BLaER1 (cell line): ENCODE data around the gene GOLM1.

Source experiments
- H3K27ac ChIP-seq: shearing (Covaris generic); formaldehyde crosslinking; 2 replicates; pipeline ENCODE4 v1.8.1; 2022
- H3K27me3 ChIP-seq: shearing (Covaris generic); formaldehyde crosslinking; 2 replicates; pipeline ENCODE4 v1.8.1; 2022
- H3K36me3 ChIP-seq: shearing (Covaris generic); formaldehyde crosslinking; 2 replicates; pipeline ENCODE4 v1.8.1; 2022
- H3K4me1 ChIP-seq: shearing (Covaris generic); formaldehyde crosslinking; 2 replicates; pipeline ENCODE4 v1.8.1; 2022
- H3K4me2 ChIP-seq: shearing (Covaris generic); formaldehyde crosslinking; 2 replicates; pipeline ENCODE4 v1.8.1; 2022
- H3K4me3 ChIP-seq: shearing (Covaris generic); formaldehyde crosslinking; 2 replicates; pipeline ENCODE4 v1.8.1; 2022
- H3K9ac ChIP-seq: shearing (Covaris generic); formaldehyde crosslinking; 2 replicates; pipeline ENCODE4 v1.8.1; 2022
- H3K9me3 ChIP-seq: shearing (Covaris generic); formaldehyde crosslinking; 2 replicates; pipeline ENCODE4 v1.8.1; 2022
- H4K20me1 ChIP-seq: shearing (Covaris generic); formaldehyde crosslinking; 2 replicates; pipeline ENCODE4 v1.8.1; 2022
- Cebpa-rat ChIP-seq: shearing (Covaris generic); IDR thresholded peaks from 2 replicates; pipeline ENCODE4 v1.8.1; 2022

The GOLM1 gene

DNA sequence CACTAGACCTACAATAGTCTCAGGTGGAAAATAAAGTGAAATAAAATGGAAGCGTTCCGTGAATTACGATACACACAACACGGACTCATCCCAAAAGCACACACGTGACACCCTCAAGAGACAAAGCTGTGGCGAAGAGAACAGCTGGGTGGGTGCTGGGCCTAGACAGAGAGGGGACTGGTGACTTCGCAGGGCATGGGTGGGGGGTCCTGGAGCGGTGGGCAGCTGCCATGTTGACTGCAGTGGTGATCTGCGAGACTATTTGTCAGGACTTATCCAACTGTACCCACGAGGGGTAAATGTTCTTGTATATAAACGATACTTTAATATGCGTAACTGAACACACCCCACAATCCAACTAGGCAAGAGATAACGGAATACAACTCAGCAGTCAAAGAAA is 52.0 kb downstream of the GOLM1 start:
- no peak overlapping the region for H3K4me2 ChIP-seq
- peaks cover 51% of the 10 kb centered on the region for H3K36me3 ChIP-seq
- no peak overlapping the region for H3K27ac ChIP-seq
- no peaks in the 10 kb centered on the region for H3K27me3 ChIP-seq
- no peak overlapping the region for H3K9ac ChIP-seq
- no peaks in the 10 kb centered on the region for H3K4me1 ChIP-seq
- no peaks in the 10 kb centered on the region for H3K9me3 ChIP-seq
- peaks cover 2% of the 10 kb centered on the region for H4K20me1 ChIP-seq
- TF ChIP-seq Cebpa-rat, result no peak
- H3K4me3 ChIP-seq, result no peak overlapping the region

DNA sequence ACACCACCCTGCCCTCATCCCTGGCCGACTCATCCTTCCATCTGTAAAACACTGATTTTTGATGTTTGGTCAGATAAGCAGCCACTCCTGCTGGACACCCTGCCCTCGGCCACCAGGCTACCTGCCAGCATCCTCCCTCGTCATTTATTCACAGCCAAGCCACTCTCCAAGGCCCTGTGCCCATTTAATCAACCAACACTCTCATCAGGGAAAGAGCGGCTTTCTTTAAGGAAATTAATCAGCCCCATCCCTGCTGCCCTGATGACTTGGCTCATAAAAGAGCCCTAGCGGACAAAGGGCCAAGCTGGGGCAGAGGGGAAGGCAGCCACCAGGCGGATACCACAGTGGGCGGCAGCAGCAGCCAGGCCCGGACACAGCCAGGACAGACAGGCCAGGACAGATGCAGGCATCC is 52.4 kb downstream of the GOLM1 start:
- Histone ChIP-seq H3K27me3 (no peaks in the 10 kb centered on the region), H3K9me3 (no peaks in the 10 kb centered on the region), H3K27ac (no peak overlapping the region), H3K4me2 (no peak overlapping the region), H3K4me3 (no peak overlapping the region), H3K4me1 (no peaks in the 10 kb centered on the region), H3K36me3 (peaks cover 51% of the 10 kb centered on the region), H4K20me1 (no peaks in the 10 kb centered on the region), H3K9ac (no peak overlapping the region)
- no peak for TF ChIP-seq Cebpa-rat

DNA sequence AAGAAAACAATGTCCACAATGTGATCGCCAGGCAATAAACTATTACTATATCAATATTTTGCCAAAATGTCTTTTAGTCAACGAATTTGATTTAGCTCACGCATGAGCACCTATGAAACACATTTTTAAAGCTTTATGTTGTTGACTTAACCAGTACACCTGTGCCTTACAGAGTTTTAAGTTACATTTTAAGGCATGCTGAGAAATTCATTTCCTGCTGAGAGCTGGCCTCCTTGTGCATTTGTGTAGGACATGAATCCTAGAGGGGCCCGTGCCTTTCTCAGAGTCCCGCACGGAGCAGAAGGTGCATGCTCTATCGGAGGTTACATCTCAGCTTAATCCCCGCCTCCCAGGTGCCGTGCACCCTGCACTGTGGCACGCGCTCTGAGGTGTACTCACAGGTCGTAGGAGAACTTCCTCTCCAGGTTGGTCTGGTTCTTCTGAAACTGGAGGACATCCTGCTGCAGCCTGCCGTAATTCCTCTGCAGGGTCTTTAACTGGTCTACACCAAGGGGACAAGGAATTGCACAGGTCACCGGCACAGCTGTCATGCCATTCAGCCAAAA is 53.2 kb downstream of the GOLM1 start:
- TF ChIP-seq Cebpa-rat, result no peak
- Histone ChIP-seq H3K4me2 (no peak overlapping the region), H4K20me1 (no peaks in the 10 kb centered on the region), H3K27me3 (no peaks in the 10 kb centered on the region), H3K9ac (no peak overlapping the region), H3K27ac (no peak overlapping the region), H3K36me3 (peaks cover 56% of the 10 kb centered on the region), H3K9me3 (no peaks in the 10 kb centered on the region), H3K4me1 (no peaks in the 10 kb centered on the region), H3K4me3 (no peak overlapping the region)

DNA sequence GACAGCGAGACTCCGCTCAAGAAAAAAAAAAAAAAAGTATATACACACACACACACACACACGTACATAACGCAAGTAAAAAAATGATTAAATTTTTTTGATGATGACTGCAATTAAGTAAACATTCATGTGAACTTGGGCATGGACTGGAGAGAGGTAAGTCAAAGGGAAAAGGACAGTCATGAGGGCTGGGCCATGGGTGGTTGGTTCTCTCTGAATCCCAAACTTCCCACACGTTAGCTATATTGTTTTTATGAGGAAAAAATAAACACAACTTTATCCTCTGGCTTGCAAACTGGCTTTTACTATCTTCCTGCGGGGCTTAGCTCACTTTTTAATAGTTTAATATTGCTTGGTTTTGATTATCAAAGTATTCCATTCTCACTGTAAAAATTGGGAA is 53.7 kb downstream of the GOLM1 start:
- no peaks in the 10 kb centered on the region for H3K4me1 ChIP-seq
- TF ChIP-seq Cebpa-rat, result no peak
- no peak overlapping the region for H3K4me3 ChIP-seq
- no peaks in the 10 kb centered on the region for H4K20me1 ChIP-seq
- H3K27ac ChIP-seq, result no peak overlapping the region
- no peak overlapping the region for H3K4me2 ChIP-seq
- no peaks in the 10 kb centered on the region for H3K9me3 ChIP-seq
- H3K36me3 ChIP-seq, result peaks cover 60% of the 10 kb centered on the region
- H3K9ac ChIP-seq, result no peak overlapping the region
- H3K27me3 ChIP-seq, result no peaks in the 10 kb centered on the region

DNA sequence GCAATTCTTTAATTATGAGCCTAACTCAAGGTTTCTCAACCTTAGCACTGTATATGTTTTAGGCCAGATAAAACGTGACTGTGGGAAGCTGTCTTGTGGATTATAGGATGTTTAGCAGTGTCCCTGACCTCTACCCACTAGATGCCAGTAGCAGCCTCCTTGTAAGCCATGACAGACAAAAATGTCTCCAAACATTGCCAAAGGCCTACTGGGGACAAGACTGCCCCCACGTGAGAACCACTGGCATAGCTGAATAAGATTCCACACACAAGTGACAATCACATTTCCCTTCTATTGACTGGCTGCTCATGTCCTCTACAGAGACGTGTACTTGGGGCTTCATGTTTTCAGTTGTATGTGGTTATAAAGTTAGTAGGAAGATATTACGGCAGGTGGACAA is 55.4 kb downstream of the GOLM1 start:
- peaks cover 76% of the 10 kb centered on the region for H3K36me3 ChIP-seq
- H3K4me3 ChIP-seq, result no peak overlapping the region
- no peaks in the 10 kb centered on the region for H3K9me3 ChIP-seq
- no peaks in the 10 kb centered on the region for H3K4me1 ChIP-seq
- no peak for TF ChIP-seq Cebpa-rat
- no peak overlapping the region for H3K4me2 ChIP-seq
- H4K20me1 ChIP-seq, result no peaks in the 10 kb centered on the region
- no peaks in the 10 kb centered on the region for H3K27me3 ChIP-seq
- no peak overlapping the region for H3K9ac ChIP-seq
- no peak overlapping the region for H3K27ac ChIP-seq

DNA sequence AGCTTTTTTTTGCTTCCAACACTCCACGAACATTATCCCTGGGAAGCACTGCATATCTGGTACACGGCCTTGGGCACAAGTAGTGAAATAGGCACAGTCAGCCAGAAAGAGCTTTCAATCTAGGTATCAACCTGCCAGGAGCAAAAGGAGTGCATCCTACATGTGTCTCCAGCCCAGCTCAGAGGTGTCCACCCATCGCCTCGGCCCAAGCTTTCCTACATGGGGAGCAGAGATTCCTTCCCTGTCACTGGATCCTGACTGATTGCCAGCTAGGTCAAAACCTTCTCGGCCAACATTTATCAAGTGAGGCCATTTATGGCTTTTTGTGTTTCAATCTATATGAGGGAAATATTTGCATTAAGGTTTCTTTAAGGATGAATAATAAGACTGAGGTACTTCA is 55.8 kb downstream of the GOLM1 start:
- H3K4me2 ChIP-seq, result no peak overlapping the region
- H3K36me3 ChIP-seq, result peaks cover 77% of the 10 kb centered on the region
- no peak overlapping the region for H3K27ac ChIP-seq
- H4K20me1 ChIP-seq, result no peaks in the 10 kb centered on the region
- H3K4me1 ChIP-seq, result no peaks in the 10 kb centered on the region
- TF ChIP-seq Cebpa-rat, result no peak
- no peak overlapping the region for H3K9ac ChIP-seq
- H3K4me3 ChIP-seq, result no peak overlapping the region
- H3K9me3 ChIP-seq, result no peaks in the 10 kb centered on the region
- no peaks in the 10 kb centered on the region for H3K27me3 ChIP-seq

DNA sequence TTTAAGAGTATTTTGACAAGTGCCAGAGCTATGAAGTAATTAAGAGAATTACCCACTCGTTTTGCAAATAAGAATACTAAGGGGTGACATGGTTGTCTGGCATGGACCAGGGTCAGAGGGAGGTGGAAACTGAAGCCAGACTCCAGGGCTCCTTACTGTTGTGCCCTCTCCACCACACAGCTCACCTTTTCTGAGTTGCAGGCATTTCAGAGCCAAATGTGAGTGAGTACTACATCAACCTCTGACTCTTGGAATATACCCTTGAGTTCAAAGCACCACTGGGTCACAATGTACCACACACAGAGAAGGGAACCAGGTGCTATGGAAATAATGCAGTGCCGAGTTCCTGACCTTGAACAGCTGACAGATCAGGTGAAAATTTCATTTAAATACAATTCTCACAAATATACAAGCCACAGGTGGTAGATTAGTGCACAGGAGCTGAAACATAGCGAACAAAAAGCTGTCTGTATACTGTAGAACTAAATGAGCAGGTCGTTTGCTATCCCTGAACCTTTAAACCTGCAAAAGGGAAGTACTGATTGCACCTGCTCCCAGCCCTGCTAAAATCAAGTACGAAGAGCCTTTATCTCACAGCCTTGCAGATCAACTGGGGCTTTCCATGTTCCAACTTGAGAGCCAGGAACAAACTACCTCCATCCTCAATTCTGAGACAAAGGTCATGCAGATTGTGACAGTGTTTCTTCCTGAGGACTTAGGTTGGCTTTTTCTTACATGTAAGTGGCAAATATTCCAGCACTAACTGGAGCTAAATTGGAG is 57.0 kb downstream of the GOLM1 start:
- no peak for TF ChIP-seq Cebpa-rat
- H4K20me1 ChIP-seq, result no peaks in the 10 kb centered on the region

DNA sequence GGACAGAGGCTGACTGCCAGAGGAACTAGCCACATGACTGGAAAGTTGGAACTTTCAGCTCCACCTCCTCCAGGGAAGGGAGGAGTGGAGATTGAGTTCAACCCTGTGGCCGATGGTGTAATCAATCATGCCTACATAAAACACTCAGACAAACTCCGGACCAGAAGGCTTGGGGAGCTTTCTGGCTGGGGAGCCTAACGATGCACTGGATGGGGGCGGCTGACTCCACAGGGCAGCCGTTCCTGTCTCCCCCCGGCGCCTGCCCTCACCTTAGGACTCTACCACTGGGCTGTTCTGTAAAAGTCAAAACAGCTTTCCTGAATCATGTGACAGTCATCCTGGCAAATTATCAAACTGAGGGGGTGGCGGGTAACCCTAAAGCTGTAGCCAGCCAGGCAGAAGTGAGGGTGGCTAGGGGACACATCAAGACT is 58.0 kb downstream of the GOLM1 start:
- Histone ChIP-seq H3K36me3 (peaks cover 89% of the 10 kb centered on the region), H4K20me1 (no peaks in the 10 kb centered on the region), H3K4me2 (no peak overlapping the region), H3K27me3 (no peaks in the 10 kb centered on the region), H3K27ac (no peak overlapping the region), H3K9ac (no peak overlapping the region), H3K9me3 (no peaks in the 10 kb centered on the region), H3K4me1 (no peaks in the 10 kb centered on the region), H3K4me3 (no peak overlapping the region)
- TF ChIP-seq Cebpa-rat, result no peak

More for the DNA sequence above, 57.0 kb downstream of the GOLM1 start:
- Histone ChIP-seq H3K36me3 (peaks cover 85% of the 10 kb centered on the region), H3K9ac (no peak overlapping the region), H3K4me1 (no peaks in the 10 kb centered on the region), H3K27ac (no peak overlapping the region), H3K27me3 (no peaks in the 10 kb centered on the region), H3K4me3 (no peak overlapping the region), H3K4me2 (no peak overlapping the region), H3K9me3 (no peaks in the 10 kb centered on the region)

DNA sequence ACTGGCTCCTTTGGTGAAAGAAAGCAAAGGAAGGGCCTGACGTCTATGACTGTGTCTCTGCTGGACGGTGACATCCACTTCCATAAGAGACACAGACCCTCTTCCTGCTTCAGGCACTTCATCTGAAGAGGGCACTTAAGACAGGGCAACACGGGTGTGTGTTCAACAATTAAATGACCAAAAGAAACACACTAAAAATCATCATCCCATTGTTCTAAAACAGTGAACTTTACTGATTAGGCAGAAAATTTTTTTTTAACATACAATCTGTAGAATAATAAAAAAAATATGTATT is 58.5 kb downstream of the GOLM1 start:
- Histone ChIP-seq H3K36me3 (peaks cover 89% of the 10 kb centered on the region), H3K27me3 (no peaks in the 10 kb centered on the region), H4K20me1 (no peaks in the 10 kb centered on the region; the same call in 1 of the 2 replicates), H3K9ac (no peak overlapping the region), H3K4me3 (no peak overlapping the region), H3K9me3 (no peaks in the 10 kb centered on the region), H3K4me1 (no peaks in the 10 kb centered on the region), H3K4me2 (no peak overlapping the region), H3K27ac (no peak overlapping the region)
- TF ChIP-seq Cebpa-rat, result no peak

DNA sequence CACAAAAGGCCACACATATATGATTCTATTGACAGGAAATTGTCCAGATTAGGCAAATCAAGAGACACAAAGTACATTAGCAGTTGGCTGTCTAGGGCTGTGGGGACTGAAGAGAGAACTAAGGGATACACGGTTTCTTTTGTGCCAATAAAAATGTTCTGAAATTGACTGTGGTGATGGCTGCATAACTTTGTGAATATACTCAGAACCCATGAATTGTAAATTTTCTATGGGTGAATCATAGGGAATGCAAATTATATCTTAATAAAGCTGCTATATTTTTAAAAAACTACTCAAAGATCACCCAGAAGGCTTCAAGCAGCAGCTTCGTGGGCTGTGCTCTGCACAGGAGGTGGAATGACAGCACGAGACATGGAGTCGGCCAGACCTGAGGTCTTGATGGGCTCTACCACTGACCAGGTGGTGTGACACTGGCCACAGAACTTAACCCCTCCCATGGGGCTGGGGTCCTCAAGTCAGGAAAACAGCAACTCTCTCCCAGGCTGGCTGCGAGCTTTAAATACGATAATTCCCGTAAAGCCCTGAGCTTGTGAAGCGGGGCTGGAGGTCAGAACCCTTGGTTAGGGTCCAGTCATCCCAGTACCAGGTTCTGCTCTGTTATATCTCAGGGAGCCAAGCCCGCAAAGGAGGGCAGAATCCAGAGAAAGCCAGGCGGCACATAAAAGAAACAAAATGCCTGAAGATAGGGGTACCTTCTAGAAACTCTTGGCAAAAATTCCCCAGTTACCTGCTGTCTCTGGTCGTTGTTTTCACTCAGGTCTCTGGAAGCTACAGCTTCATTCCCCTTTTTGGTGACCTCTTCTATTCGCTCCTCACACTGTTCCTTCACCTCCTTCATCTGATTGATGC is 59.1 kb downstream of the GOLM1 start:
- Histone ChIP-seq H3K9me3 (no peaks in the 10 kb centered on the region), H3K4me1 (no peaks in the 10 kb centered on the region), H3K27ac (no peak overlapping the region), H3K27me3 (no peaks in the 10 kb centered on the region), H3K9ac (no peak overlapping the region), H4K20me1 (no peaks in the 10 kb centered on the region; the same call in 1 of the 2 replicates), H3K4me2 (no peak overlapping the region), H3K36me3 (peaks cover 88% of the 10 kb centered on the region), H3K4me3 (no peak overlapping the region)
- TF ChIP-seq Cebpa-rat, result no peak
